Measurements from ENCODE around the gene SORCS3. TPM values are rescaled to one million over a fixed set of nuclear protein-coding genes. Genes with fewer than 3 reads are reported as not detected.

SORCS3 gene
- total RNA-seq, 6 experiments from 2014 or later, result not detected

- no peak overlapping the region for H3K27ac ChIP-seq
- no peak for DNase-seq
- no peak for ATAC-seq
- H3K9me3 ChIP-seq, result no peaks in the 10 kb centered on the region
- no peaks in the 10 kb centered on the region for H3K36me3 ChIP-seq
- TF ChIP-seq POLR2A (IDR thresholded peaks at IDR 0.05) (no peak), CTCF (IDR thresholded peaks at IDR 0.05) (no peak)
- H3K4me1 ChIP-seq, result no peaks in the 10 kb centered on the region
- intact Hi-C loops (cut with DNase I), result no loop called here
- H3K27me3 ChIP-seq, result no peaks in the 10 kb centered on the region
- WGBS (ENCODE audit: insufficient coverage, low coverage, low lambda C conversion rate, missing lambda C conversion rate), result 31% methylated on average over 4 of the region's 5 CpGs
- no peak overlapping the region for H3K4me3 ChIP-seq
These were observed 190.2 kb downstream of the SORCS3 start for GRCh38 chr10:104831272-104831671.

DNA sequence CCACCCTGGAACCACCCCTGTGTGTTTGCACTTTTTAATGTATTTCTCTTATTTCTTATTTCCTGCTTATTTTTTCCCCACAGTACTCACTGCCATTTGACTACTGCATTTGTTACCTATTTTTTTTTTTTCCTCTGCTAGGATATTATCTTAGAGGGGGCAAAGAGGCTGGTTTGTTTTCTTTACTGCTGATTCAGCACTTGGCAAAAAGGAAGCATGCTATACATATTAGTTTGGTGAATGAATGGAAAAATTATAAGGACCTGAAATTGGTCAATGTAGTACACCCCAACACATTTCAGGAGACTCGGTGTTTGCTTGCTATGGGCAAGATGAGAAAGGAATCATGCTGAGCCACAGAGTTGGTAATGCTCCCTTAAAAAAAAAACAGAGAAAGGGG, 193.5 kb downstream of the SORCS3 start:
- DNase-seq (no peak), ATAC-seq (no peak)
- H3K4me3 ChIP-seq, result no peak overlapping the region
- intact Hi-C loops (cut with DNase I), result no loop called here
- no peaks in the 10 kb centered on the region for H3K36me3 ChIP-seq
- 40% methylated on average over 1 of the region's 1 CpG for WGBS (ENCODE audit: insufficient coverage, low coverage, low lambda C conversion rate, missing lambda C conversion rate)
- no peaks in the 10 kb centered on the region for H3K4me1 ChIP-seq
- H3K27ac ChIP-seq, result no peak overlapping the region
- TF ChIP-seq POLR2A (IDR thresholded peaks at IDR 0.05) (no peak), CTCF (IDR thresholded peaks at IDR 0.05) (no peak)
- H3K9me3 ChIP-seq, result no peaks in the 10 kb centered on the region
- H3K27me3 ChIP-seq, result no peaks in the 10 kb centered on the region

DNA sequence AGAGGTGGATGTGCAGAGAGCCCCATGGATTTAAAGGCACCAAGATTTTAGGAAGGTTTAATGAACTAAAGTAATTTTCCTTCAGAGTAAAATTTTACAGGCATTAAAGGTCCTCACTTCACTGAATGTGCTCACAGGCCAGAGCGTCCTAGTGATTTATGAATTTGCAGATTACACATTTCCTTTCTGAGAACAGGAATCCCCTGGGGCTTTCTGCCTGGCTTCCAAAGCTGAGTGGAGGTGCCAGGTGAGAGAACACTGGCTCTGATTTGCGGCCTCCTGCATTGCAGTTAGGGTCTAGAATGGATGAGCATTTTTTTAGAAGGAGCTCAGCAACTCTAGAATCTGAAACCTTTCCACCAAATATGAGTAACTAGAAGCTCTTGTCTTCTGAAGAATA, 194.3 kb downstream of the SORCS3 start:
- Histone ChIP-seq H3K27ac (no peak overlapping the region), H3K9me3 (no peaks in the 10 kb centered on the region), H3K4me3 (no peak overlapping the region), H3K36me3 (no peaks in the 10 kb centered on the region), H3K4me1 (no peaks in the 10 kb centered on the region), H3K27me3 (no peaks in the 10 kb centered on the region)
- 21% methylated on average over 2 of the region's 2 CpGs for WGBS (ENCODE audit: insufficient coverage, low coverage, low lambda C conversion rate, missing lambda C conversion rate)
- TF ChIP-seq CTCF (IDR thresholded peaks at IDR 0.05) (no peak), POLR2A (IDR thresholded peaks at IDR 0.05) (no peak)
- no peak for DNase-seq
- intact Hi-C loops (cut with DNase I), result no loop called here
- ATAC-seq, result no peak

DNA sequence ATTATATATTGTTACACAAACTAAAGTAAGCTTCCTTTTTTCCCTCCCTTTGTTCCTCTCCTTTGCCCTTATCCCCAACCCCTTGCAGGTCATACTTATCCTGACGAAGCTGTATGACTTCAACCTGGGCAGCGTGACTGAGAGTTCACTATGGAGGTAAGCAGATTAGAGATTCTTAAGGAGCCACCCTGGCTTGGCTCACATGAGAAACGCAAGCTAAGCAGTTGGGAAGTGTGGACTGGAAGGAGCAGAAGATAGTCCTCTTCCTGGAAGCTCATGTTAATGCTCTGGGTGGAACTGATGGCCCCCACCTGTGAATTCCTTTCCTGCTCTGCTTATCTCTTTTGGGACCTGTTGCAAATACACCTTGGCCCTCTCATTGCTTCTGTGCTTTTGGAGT, 201.6 kb downstream of the SORCS3 start:
- no peaks in the 10 kb centered on the region for H3K27me3 ChIP-seq
- 23% methylated on average over 3 of the region's 3 CpGs for WGBS (ENCODE audit: insufficient coverage, low coverage, low lambda C conversion rate, missing lambda C conversion rate)
- no peak overlapping the region for H3K27ac ChIP-seq
- H3K4me3 ChIP-seq, result no peak overlapping the region
- H3K9me3 ChIP-seq, result no peaks in the 10 kb centered on the region
- H3K36me3 ChIP-seq, result no peaks in the 10 kb centered on the region
- no peak for DNase-seq
- TF ChIP-seq POLR2A (IDR thresholded peaks at IDR 0.05) (no peak), CTCF (IDR thresholded peaks at IDR 0.05) (no peak)
- H3K4me1 ChIP-seq, result no peaks in the 10 kb centered on the region
- intact Hi-C loops (cut with DNase I), result no loop called here
- no peak for ATAC-seq

DNA sequence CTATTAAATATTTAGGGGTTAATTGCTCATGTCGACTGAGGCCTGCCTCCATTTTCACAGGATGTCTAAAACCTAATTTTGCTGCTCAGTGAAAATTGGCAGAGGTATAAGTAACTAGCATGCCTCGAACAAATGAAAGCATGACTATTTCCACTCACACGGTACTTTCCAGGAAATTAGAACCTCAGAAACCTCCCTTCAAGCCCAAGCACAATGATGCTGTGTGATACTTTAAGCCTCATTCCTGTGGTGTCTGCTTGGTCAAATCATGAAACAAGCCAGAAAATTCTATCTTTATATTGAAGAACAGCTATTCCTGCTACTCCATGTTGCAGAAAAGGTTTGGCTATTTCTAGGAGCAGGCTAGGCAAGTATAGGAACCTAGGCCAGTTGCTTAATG, 203.0 kb downstream of the SORCS3 start:
- Histone ChIP-seq H3K9me3 (no peaks in the 10 kb centered on the region), H3K27me3 (no peaks in the 10 kb centered on the region), H3K4me1 (no peaks in the 10 kb centered on the region), H3K4me3 (no peak overlapping the region), H3K27ac (no peak overlapping the region), H3K36me3 (no peaks in the 10 kb centered on the region)
- ATAC-seq (no peak), DNase-seq (no peak)
- TF ChIP-seq POLR2A (IDR thresholded peaks at IDR 0.05) (no peak), CTCF (IDR thresholded peaks at IDR 0.05) (no peak)
- intact Hi-C loops (cut with DNase I), result no loop called here
- 41% methylated on average over 2 of the region's 3 CpGs for WGBS (ENCODE audit: insufficient coverage, low coverage, low lambda C conversion rate, missing lambda C conversion rate)

All from right lobe of liver (tissue), 6 donors.